ENCODE data around the gene OTOA.
"Not testable (repeated sequence)": the region's sequence is repeated elsewhere in the genome, so short reads cannot be mapped to it uniquely, and the experiment has no call there.

Gene OTOA

GRCh38 chr16:21641916-21642315 is 21.9 kb upstream of the OTOA start:
- no peak for DNase-seq (ENCODE audit: low read depth, low spot score)

GRCh38 chr16:21642861-21643260 is 20.9 kb upstream of the OTOA start:
- DNase-seq (ENCODE audit: low read depth, low spot score): no peak

- no peak for DNase-seq (ENCODE audit: low read depth, low spot score)
Observed at GRCh38 chr16:21643785-21644184, 20.0 kb upstream of the OTOA start.

GRCh38 chr16:21644674-21645073 is 19.1 kb upstream of the OTOA start:
- DNase-seq (ENCODE audit: low read depth, low spot score): no peak

- DNase-seq (ENCODE audit: low read depth, low spot score): no peak
Observed at GRCh38 chr16:21645261-21645721, 18.5 kb upstream of the OTOA start.

- DNase-seq (ENCODE audit: low read depth, low spot score): no peak
Observed at GRCh38 chr16:21646091-21646490, 17.7 kb upstream of the OTOA start.

GRCh38 chr16:21646721-21647561 is 16.8 kb upstream of the OTOA start:
- no peak for DNase-seq (ENCODE audit: low read depth, low spot score)

GRCh38 chr16:21647562-21648164 is 16.1 kb upstream of the OTOA start:
- no peak for DNase-seq (ENCODE audit: low read depth, low spot score)

- DNase-seq (ENCODE audit: low read depth, low spot score): not testable (repeated sequence)
Observed at GRCh38 chr16:21649826-21650406, 13.9 kb upstream of the OTOA start.

GRCh38 chr16:21650521-21650920 is 13.2 kb upstream of the OTOA start:
- no peak for DNase-seq (ENCODE audit: low read depth, low spot score)

GRCh38 chr16:21651515-21651914 is 12.3 kb upstream of the OTOA start:
- no peak for DNase-seq (ENCODE audit: low read depth, low spot score)

GRCh38 chr16:21652453-21652852 is 11.3 kb upstream of the OTOA start, which contains the start of gene IGSF6:
TSS of gene IGSF6 (minus strand) at chr16:21652608. CDS start at chr16:21652598, 10 bp downstream.
- DNase-seq (ENCODE audit: low read depth, low spot score): no peak

GRCh38 chr16:21653571-21653970 is 10.2 kb upstream of the OTOA start:
- no peak for DNase-seq (ENCODE audit: low read depth, low spot score)

- no peak for DNase-seq (ENCODE audit: low read depth, low spot score)
Observed at GRCh38 chr16:21654466-21654865, 9.3 kb upstream of the OTOA start.

GRCh38 chr16:21654881-21655280 is 8.9 kb upstream of the OTOA start:
- no peak for DNase-seq (ENCODE audit: low read depth, low spot score)

GRCh38 chr16:21656795-21657768 is 6.7 kb upstream of the OTOA start:
- DNase-seq (ENCODE audit: low read depth, low spot score): no peak

GRCh38 chr16:21659124-21659523 is 4.6 kb upstream of the OTOA start:
- DNase-seq (ENCODE audit: low read depth, low spot score): no peak

GRCh38 chr16:21664801-21665492 is 1.2 kb downstream of the OTOA start:
- no peak for DNase-seq (ENCODE audit: low read depth, low spot score)

- no peak for DNase-seq (ENCODE audit: low read depth, low spot score)
Observed at GRCh38 chr16:21666772-21667171, 3.0 kb downstream of the OTOA start.

- DNase-seq (ENCODE audit: low read depth, low spot score): no peak
Observed at GRCh38 chr16:21667575-21667974, 3.8 kb downstream of the OTOA start.

GRCh38 chr16:21673469-21673868 is 9.7 kb downstream of the OTOA start:
- DNase-seq (ENCODE audit: low read depth, low spot score): no peak

Measured in brain pericyte (primary cell).